Effector CD4-positive, alpha-beta T cell (primary cell): ENCODE results near the gene IPO4.
A peak's percentile ranks its signal among the peaks of the same experiment; 100 is the strongest.

Source experiments
- DNase-seq: peaks from one replicate; pipeline ENCODE4 v3.0.0-alpha.2; 2020

The IPO4 gene

GRCh38 chr14:24146453-24146977, 42.1 kb downstream of the IPO4 start, which contains the start of gene PSME2:
Gene PSME2 (minus strand): TSS chr14:24146610. CDS start chr14:24146581, 29 bp downstream.
- DNase-seq, result peak; percentile 78

DNA sequence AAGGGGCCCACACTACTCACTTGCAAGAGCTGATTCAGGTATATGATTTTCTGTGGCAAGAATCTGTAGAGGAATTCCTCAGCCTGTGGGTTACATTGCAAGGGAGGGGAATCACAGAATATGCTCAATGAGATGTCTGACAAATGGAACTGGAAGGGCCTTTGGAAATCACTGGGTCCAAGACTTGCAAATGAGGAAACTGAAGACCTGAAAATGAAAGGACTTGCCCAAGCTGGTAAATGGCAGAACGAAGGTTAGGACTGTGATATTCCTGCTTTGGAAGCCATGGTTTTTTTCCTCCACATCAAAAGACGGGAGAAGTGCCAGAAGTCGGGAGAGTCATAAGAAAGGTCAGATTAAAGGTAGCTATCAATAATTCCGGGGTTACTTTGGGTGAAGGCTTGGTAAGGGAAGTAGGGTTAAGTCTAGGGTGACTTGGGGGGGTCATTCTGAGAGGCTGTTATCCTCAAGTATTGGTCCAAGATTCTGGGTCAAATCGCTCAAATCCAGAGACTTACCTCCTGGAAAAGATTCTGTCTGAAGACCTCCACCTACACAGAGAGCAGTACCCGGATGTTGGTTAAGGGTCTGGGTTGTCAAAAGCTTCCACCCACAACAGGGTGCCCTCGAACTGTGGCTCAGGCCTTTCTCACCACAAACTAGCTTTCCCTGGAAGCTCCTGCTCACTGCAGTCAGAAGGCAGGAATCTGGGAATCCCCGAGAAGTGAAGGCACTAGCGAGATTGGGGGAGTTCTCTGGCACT, 42.7 kb downstream of the IPO4 start:
- no peak for DNase-seq

DNA sequence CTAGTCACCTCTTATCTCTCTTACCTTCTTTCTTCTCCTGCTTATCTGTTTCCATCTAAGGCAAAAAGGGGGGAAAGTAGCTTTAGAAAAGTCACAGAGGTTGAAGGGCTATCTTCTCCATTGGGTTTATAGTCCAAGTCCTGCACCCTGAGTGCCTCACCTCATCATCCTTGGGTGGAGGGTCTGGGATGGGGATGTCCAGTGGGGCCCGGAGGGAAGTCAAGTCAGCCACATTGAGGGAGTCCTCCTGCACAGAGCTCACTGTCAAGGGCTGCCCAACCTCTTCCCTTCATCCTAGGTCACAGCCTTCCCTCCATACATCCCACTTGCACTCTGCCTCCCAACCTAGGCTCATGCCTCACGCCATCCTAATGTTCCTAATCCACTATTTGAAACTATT, 43.4 kb downstream of the IPO4 start:
- no peak for DNase-seq

- no peak for DNase-seq
These were observed 44.2 kb downstream of the IPO4 start for GRCh38 chr14:24144451-24144850.

GRCh38 chr14:24143511-24143910, 45.1 kb downstream of the IPO4 start:
- DNase-seq, result no peak

GRCh38 chr14:24141097-24141880, 47.3 kb downstream of the IPO4 start, which contains the start of gene EMC9:
Gene EMC9 (minus strand): TSS chr14:24141591. CDS start chr14:24141304, 287 bp downstream.
- peak; percentile 99 for DNase-seq

DNA sequence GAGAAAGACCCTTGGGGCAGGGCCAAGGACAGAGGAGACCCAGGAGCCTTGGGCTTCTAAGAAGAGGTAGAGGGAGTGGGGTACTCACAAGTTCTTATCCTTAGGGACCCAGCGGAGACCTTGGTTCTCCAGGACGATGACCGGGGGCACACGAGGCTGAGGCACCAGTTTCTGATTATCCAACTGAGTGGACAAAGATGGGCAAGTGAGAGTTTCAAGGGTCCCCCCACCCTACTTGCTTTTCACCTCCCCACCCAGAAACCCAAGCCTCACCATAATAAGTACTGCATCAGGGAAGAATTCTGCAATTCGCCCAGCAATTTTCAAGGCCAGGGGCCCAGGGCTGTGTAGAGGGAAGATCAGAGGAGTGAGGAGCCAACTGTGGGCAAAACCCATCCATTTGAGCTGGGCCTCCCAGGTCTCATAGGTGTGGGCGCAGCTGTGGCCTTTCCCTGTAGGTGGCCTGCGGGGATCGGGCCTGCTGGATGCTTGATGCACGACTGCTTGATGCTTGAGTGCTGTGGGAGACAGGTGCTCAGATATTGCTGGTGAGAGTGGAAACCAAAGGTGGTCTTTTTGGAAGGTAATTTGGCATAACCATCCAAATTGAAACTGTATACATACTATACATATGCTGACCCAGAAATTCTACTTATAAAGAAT, 49.2 kb downstream of the IPO4 start:
- DNase-seq, result no peak

DNA sequence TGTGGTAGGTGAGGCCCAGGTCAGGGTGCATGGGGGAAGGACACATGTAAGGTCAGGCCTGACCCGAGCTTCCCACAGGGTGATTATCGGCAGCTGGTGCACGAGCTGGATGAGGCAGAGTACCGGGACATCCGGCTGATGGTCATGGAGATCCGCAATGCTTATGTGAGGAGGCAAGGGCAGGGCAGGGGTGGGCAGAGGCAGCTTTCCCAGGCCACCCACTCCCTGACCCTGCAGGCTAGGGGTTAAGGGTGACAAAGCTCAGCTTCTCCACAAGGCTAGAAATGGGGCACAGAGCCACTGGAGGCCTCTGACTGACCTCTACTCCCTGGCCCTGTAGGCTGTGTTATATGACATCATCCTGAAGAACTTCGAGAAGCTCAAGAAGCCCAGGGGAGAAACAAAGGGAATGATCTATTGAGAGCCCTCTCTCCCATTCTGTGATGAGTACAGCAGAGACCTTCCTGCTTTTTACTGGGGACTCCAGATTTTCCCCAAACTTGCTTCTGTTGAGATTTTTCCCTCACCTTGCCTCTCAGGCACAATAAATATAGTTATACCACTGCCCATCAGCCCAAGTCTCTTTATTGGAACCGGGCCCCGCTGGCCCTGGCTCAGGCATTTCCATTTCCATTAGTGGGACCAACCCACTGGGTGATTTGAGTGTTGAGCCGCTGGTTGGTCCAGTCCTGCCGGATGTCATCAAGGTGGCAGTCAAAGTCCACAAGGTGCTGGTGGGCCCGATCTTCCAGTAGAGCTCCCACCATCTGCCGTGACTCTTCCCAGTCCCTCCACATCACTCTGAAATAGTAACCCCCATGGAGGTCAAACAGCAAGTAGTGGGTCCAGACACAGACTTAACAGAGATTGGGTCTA, 50.0 kb downstream of the IPO4 start:
- DNase-seq, result no peak

GRCh38 chr14:24137529-24138395, 50.9 kb downstream of the IPO4 start:
- DNase-seq, result no peak

- DNase-seq, result no peak
These were observed 51.7 kb downstream of the IPO4 start for GRCh38 chr14:24136684-24137528.

GRCh38 chr14:24135834-24136683, 52.6 kb downstream of the IPO4 start, which contains the start of gene PSME1:
Gene PSME1 (plus strand): TSS chr14:24136194. CDS start chr14:24136263, 69 bp downstream.
- peak; percentile 90 for DNase-seq

GRCh38 chr14:24135584-24135833, 53.1 kb downstream of the IPO4 start:
- DNase-seq, result no peak

- DNase-seq, result no peak
These were observed 54.9 kb downstream of the IPO4 start for GRCh38 chr14:24133735-24134134.

DNA sequence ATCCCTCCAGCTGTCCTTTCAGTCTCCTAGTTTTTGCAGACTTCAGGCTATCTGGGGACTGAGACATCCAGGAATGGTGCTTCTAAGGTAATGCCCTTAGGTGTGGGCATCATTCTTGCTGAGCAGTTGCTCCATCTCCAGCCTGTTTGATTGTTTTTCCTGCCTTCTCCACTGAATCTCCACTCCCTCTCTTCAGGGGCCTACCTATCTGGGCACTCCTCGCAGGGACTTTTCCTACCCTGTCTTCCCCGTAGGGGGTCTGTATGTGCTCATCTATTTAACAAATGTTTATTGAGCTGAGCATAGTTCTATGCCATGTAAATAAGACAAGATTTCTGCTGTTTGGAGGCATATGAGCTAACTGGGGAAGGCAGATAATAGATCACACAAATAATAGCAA, 55.6 kb downstream of the IPO4 start:
- DNase-seq, result no peak

- DNase-seq, result no peak
These were observed 56.4 kb downstream of the IPO4 start for GRCh38 chr14:24132061-24132685.

DNA sequence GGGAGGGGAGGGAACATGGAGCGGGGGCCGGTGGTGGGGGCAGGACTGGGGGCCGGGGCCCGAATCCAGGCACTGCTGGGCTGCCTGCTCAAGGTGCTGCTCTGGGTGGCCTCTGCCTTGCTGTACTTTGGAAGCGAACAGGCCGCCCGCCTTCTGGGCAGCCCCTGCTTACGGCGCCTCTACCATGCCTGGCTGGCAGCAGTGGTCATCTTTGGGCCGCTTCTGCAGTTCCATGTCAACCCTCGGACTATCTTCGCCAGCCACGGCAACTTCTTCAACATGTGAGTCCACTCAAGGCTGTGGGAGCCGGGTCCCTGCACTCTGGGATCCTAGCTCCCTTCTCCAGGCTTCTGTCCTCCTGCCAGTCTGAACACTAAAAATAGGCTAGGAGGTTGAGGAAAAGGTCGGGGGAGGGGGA, 57.1 kb downstream of the IPO4 start:
- no peak for DNase-seq

GRCh38 chr14:24130717-24131548, 57.7 kb downstream of the IPO4 start:
- DNase-seq, result no peak

DNA sequence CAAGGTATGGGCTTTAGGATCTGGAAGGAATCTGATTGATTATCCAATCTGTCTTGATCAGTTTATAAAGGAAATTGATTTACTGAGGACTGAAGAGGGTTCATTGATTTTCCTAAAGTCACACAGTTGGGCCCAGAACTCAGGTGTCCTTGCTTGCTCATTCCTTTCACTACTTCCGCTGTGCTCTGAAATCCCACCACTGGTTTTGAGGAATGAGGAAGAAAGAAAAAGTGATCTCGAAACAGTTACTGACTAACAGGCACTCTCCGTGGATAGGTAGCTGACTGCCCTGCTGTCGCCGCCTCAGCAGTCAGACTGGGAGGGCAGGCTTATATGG, 58.3 kb downstream of the IPO4 start, which contains the start of gene FITM1:
FITM1 (plus strand) TSS at position 280 of the 337 bp plus-strand sequence. CDS start 905 bp downstream, outside the sequence.
- DNase-seq, result no peak
